IPS DF 4.7 (cell line): ENCODE results near the gene HOXA9.

Experiments
- DNase-seq: peaks from one replicate; pipeline ENCODE4 v3.0.0-alpha.2; 2013; ENCODE audit warnings: low spot score; ENCODE audit errors: extremely low read depth

Gene HOXA9

DNA sequence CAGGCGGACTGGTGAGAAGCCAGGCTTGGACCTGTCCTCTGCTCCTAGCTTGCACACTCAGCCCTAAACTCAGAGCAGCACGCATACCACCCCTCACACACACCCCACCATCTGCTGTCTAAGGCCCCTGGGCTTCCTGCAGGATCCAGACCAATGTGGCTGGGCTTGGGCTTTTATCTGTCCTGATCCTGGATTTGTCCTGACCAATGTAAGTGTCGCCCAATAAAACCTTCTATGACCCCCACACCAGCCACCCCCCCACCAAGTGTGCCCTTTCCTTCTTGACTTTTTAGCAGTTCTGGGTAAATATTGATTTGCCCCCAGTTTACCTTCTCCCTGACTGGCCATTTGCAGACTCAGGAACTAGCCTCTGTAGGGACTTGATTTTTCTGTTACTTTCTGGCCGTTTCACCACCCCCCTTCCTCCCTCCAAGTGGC is 36.3 kb upstream of the HOXA9 start:
- no peak for DNase-seq

DNA sequence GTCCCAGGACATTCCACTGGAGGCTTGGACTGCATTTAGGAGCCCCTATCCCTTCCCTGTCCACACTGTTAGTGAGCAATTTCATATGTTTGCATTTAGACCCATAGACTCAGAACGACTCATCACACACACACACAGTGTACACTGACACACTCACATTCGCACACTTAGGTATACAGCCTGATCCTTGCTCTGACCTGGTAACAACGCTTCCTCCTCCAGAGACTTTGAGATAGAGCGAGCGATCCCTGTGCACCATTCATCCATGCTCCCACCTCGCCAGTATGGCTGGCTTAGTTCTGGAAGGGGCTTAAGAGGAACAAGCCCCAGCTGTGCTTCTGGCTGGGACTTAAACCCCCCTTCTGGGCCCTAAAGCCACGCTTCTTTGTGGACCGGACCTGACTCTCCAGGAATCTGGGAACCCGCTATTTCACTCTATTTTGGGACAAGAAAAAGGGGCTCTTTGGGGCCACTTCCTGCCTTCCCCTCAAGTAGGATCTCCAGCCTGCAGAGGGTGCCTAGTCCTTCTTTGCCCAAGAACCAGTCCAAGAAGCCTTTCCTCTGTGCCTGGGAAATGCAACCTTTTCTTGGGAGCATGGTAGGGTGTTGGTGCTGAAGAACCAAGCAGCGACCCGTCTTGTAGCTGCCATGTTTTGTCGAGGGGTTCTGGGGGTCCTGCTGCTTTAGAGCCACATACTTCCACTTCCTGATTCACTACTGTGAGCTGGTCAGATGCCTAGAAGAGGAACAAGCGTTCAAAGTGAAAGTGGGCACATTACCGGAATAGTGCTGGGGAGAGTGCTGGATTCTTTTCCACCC is 35.6 kb upstream of the HOXA9 start:
- DNase-seq = no peak

DNA sequence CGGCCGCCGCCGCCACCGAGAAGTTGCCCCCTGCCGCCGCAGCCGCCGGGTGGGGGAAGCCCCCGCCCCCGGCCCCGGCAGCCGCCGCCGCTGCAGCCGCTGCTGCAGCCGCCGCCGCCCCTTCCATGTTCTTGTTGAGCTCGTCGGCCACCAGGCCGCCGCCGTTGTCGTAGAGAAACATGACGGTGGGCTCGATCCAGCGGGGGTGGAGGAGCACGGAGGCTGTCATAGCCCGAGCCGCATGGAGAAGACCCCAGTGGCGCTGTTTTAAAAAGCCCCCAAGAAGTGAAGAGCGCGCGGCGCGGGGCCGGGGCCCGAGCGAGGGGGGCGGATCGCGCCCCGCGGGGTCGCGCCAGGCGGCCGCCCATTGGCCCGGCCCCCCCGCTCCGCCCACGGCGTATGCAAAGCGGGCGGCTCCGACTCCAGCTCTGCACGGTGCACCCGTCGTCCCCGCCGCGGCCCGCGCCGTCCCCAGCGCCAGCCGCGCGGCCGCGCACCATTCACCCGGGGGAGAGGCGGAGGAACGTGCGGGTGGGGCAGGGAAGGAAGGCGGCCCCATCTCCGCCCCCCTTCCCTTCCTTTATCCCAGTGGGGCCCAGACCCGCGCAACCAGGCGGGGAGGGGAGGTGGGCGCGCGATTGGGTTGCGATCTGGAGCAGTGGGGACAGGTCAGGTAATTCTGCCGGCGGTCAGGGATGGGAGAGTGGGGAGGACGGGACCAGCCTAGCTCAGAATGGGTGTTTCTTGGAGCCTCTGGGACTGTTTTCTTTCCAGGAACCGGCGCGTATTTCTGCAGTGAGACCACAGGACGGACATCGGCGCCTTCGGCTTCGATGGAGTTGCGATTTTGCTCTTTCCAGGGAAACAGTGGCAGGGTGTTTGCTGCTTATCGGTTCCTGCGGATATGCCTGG is 34.8 kb upstream of the HOXA9 start, which contains the start of gene HOXA13:
Gene HOXA13, minus strand, starts transcription at position 243 of the 912 bp plus-strand sequence. Its CDS starts 14 bp downstream, at position 229.
- DNase-seq = no peak

- DNase-seq = no peak
Measured at GRCh38 chr7:27198871-27199801, 33.8 kb upstream of the HOXA9 start.

- no peak for DNase-seq
Measured at GRCh38 chr7:27198138-27198841, 33.0 kb upstream of the HOXA9 start.

DNA sequence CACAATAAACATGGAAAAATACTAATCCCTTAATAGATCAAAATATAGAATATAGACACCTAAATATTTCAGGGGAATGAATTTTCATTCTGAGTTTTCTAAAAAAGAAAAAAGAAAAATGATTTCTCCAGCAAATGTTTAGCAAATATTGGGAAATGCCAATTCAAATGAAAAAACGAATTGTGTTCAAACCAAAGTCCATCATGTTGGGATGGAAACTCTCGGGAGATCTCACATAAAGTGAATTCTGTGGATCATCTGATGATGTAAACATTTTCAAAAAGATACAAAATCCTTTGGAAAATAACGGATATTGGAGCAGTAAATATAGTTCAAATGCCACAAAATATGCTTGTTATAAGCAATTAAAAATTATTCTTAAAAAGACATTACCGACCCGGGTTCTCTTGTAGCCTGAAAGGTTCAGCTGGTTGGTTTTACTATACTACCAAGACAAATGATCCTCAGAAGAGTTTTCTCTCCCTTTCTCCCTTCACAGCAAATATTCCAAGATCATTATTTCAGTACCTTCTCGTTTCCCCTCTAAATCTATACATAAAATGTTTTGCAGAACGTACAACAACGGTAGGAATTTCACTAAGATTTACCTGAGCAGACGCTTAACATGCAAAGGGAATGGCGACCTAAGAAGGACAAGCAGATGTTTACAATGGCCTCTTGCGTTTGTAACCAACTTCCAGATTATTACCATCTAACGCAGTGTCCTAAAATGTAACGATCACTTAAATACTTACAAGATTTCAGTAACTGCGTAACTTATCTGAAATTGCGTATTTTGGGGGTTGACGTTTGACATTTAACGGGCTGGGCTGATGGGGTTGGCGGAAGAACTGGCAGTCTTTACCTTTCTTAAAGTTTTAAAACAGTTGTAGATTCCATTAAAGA is 32.1 kb upstream of the HOXA9 start:
- no peak for DNase-seq

DNA sequence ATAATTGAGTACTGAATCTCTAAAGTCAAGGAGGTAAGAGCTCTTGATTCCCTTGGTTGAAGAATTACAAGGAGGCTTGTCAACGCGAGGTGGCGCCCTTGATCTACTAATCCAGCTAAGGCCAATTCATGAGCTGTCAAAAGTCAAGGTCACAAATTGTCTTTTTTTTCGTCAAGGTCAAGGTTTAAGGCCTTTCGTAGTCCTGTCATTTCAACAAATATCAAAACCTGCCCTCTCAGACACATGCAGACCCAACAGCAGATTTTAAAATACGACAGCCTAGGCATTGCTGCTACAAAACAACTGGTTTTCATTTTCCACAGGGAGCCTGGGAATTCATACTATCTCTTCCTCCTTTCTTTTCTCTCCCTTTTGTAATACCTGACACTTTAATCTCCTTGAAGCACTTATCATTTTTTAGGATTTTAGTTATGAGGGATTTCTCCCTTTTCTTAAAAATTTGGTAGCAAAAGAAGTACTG is 31.0 kb upstream of the HOXA9 start:
- DNase-seq = no peak

DNA sequence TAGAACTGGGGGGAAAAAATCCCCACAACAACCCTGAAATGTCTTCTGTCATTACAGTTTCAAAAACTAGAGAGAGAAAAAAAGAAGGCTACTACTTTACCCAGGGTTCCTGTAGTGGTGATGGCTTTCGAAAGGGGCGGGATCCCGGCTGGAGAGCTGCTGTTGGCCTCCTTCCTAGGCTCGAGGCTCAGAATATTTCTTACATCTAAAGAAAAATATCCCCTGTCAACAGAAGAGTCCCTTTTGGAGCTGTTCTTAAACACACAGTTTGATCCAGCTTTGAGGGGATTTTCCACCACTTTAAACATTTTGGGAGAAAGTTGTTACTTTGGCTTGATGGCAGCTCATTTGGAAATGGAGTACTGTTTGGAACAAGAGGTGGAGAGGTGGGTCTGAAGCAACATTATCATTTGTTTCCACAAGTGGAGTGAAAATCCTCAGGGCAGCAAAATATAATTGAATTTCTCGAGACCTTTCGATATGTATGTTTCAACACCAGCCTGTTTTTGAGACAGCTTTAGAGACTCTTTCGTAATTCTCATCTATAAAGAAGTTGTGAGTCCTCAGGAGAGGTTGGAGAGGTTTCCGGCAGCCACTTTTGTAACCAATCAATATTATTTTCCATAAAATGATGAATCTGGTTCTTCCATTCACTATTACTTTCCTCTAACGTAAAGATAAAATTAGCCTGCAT is 29.5 kb upstream of the HOXA9 start:
- no peak for DNase-seq

DNA sequence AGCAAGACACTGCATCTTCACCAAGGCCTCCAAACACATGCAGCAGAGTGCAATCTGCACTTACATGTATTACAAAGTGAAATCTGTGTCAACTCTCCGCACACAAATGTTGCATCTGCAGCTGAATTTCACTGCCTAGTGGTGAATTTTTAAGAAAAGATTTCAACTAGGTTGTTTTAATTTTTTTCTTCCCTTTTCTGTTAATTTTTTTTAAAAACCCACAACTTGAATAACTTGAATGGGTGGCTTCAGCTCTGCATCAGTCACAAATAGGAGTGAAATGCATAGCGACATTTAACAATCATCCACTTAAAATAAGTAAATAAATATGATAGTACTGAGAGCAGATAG is 28.6 kb upstream of the HOXA9 start:
- no peak for DNase-seq

- no peak for DNase-seq
Measured at GRCh38 chr7:27193335-27194001, 28.1 kb upstream of the HOXA9 start.

- DNase-seq = no peak
Measured at GRCh38 chr7:27192546-27193334, 27.4 kb upstream of the HOXA9 start.

DNA sequence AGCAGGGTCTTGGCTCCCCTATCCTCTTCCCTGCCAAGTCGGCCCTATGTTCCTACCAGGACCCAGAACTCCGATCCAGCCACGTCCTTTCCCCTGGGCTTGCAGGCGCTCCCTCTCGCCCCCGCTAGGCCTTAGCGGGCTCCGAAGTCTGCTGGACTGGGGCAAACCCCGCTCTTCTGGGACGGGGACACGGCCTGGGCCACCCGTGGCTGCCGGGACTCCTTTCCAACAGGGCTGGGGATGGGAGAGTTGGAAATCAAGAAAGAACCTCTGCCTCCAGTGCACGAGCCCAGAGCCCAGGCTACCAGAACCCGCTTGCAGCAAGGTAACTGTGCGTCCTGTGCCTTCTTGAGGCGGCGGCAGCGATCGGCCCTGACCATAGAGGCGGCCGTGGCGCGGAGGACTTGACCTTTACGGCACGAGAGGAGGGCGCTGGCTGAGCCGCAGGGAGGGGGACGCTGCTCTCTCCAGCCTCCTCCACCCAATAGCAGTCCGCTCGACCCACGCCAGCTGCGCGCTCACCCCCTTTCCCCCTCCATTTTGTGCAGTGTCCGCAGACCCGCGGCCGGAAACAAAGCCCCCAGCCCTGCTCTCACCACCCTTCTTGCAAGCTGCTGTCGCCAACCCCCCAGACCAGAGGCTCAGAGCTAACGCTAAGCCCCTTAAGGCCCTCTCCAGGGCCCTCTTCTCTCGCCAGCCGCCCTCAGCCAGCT is 26.7 kb upstream of the HOXA9 start:
- DNase-seq = no peak

DNA sequence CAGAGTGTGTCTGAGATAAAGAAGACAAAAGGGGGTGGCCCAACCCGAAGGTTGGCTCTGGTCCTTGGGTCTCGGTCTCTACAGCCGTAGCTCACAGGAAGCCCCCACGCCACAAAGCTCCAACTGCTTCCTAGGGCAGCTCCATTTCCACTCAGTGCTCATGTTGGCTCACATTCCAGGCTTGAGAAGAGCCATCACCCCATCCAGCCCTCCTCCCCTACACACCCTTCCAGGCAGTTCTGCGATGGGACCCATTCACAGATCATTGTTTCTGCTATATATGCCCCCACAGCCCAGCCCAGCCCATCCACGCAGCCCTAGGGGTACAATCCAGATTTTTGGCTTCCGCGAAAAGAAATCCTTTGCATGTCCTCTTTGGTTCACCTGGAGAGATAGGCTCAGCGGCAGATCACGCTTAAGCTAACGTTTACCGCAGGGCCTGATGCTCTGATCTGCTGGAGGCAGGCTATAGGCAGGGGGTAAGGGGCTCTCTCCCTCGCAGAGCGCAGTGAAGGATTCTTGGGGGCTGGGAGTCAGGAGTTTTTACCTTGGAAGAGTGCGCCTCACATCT is 25.9 kb upstream of the HOXA9 start:
- no peak for DNase-seq

DNA sequence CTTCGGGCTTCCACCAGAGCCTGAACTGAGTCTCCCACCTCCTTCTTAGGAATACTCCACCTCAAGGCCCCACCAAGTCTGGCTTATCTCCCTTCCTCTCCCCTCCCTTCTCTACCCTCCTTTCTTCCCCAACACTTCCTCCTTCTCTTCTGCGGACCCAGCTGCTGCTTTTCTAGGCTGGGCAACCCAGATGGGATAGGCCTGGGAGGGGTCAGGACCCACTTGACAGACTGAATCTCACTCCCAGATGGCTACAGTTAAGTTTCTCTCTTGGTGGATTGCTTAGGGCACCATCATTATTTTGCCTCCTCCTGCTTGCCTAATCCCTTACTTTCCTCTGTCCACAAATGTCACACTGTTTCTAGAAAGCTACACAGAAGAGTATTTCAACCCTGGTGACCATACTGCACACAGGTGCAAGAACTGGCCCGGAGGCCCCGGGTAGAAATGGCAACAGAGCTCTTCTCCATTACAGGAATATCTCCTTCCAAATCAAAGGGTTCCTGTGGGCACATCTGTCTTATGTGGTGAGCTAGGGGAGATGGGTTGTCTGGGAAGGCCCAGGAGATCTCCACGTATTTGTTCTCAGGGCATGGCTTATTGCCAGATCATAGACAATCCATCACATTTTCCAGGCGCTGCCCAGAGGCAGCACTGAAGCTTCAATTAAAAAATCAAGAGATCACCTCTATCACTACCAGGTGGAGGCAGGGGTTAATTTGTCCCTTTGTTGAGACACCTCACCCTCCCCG is 24.8 kb upstream of the HOXA9 start:
- no peak for DNase-seq

DNA sequence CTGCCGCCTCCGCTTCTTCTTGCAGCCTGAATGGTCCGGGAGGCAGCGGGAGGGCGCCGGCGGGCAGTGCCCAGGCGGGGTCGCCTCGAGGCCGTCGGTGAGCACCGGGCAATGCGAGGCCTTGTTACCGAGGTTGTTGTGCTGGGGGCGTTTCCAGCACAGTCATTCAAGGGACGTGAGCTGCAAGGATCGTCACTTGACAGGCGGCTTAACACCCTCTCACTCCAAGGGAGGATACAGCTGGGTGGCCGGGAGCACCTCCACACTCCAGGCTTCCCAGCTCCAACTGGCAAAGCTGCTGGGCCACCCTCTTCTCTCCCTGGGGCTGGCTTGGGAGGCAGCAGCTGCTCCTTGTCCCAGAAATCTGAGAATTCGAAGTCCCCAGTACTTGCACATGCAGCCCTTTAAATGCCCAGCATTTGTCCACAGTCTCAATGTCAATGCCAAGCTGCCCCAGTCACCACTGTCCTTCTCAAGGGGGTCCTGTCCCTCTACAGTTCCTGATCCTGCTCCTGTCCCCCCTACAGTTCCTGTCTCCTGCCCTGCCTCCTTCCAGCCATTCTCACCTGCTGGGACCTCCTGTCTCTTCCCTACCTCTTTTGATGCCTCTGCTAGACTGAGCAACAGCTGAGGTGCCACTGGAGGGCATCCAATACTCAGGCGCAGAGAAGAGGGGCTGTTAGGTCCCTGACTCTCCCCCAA is 24.1 kb upstream of the HOXA9 start:
- DNase-seq = no peak
